NCI-H1105 treated with DMSO at 0.1 percent for 48 hours (cell line): ENCODE data around the gene RAP2A.

Source experiments
- DNase-seq: peaks from one replicate; lab custom pipeline; 2025; lab: John Stamatoyannopoulos, UW

The RAP2A gene

GRCh38 chr13:97495678-97496077, 61.7 kb downstream of the RAP2A start:
- no peak for DNase-seq

DNA sequence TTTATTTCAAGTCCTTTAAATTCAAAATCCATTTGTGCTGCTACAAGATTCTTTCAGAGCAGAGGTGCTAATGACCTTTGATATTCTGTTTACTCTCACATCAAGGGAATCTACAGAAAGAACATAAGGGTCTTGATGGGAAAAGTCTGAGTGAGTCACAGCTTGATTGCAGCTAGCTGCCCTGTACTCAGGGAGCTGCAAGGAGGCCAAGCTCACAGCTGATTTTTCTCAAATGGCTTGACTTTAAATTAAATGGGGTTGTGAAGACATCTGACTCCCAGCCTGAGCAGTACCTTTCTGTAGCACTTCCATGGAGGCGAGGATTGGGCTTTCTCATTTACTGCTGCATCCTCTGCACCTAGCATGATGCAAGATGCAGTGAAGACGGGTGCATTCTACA, 62.5 kb downstream of the RAP2A start:
- no peak for DNase-seq

GRCh38 chr13:97497400-97497799, 63.4 kb downstream of the RAP2A start:
- no peak for DNase-seq

DNA sequence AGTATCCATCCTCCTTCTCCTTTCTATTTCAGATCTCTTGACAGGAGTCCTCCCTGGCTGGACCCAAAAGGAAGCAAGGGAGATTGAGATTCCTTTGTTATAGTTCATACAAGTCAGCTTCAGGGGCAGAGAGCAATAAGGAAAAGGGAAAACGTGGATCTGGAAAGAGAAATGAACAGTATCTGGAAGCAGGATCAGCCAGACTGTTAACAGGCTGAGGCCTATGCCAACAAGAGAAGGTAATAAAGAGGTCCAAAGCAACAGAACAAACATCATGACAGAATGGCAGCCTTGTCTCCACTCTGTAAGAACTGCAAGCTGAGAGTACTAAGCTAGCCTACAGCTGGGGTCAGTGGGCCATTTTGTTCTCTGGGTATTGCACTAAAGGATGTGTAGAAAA, 64.5 kb downstream of the RAP2A start:
- no peak for DNase-seq

GRCh38 chr13:97499181-97499580, 65.2 kb downstream of the RAP2A start:
- no peak for DNase-seq

GRCh38 chr13:97502181-97502580, 68.2 kb downstream of the RAP2A start:
- no peak for DNase-seq

GRCh38 chr13:97502706-97503105, 68.7 kb downstream of the RAP2A start:
- DNase-seq: no peak

GRCh38 chr13:97505017-97505416, 71.0 kb downstream of the RAP2A start:
- no peak for DNase-seq

GRCh38 chr13:97506511-97506910, 72.5 kb downstream of the RAP2A start:
- no peak for DNase-seq

- no peak for DNase-seq
Measured at GRCh38 chr13:97512732-97513131, 78.8 kb downstream of the RAP2A start.

DNA sequence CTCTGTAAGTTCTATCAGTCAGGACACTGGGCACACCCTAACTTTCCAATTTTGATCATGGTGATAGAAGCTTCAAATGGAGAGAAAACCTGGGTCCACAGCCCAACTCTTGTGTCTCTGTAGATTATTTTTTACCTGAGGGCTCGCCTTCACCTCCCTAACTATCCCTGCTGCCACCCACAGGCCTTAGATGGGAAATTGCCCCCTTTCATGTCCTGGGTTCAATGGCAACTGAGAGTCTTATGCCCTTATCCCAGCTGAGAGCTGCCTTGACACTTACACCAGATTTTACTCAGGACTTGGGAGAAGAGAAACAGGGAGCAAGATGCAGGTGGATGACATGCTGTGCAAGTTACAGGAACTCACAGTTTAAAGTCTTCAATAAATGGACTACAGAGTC, 81.7 kb downstream of the RAP2A start:
- DNase-seq: no peak

- no peak for DNase-seq
Measured at GRCh38 chr13:97517967-97518366, 84.0 kb downstream of the RAP2A start.
